Measurements from ENCODE around the gene SPOCK2.

DNA sequence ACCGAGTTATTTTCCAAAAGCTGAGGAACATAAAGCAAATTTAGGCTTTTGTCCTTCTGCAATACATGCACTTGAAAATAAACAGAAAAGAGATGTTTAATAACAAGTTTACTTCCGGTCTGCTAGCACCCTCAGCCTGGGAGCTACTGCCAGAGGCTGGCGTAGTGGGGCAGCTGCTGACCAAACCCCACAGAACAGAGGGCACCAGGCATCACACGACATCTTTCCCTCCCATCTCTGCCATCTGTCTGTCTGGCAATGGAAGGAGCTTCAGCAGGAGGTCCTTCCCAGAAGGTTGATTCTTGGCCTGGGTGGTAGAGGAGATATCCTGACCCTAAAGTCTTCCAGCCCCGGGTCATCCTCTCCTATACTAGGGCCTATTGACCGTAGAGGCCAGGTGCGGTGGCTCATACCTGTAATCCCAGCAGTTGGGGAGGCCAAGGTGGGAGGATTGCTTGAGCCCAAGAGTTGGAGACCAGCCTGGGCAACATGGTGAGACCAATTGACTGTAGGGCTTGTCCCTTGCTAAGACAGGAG lies 76.3 kb downstream of the SPOCK2 start:
- TF ChIP-seq, protein P1, sequence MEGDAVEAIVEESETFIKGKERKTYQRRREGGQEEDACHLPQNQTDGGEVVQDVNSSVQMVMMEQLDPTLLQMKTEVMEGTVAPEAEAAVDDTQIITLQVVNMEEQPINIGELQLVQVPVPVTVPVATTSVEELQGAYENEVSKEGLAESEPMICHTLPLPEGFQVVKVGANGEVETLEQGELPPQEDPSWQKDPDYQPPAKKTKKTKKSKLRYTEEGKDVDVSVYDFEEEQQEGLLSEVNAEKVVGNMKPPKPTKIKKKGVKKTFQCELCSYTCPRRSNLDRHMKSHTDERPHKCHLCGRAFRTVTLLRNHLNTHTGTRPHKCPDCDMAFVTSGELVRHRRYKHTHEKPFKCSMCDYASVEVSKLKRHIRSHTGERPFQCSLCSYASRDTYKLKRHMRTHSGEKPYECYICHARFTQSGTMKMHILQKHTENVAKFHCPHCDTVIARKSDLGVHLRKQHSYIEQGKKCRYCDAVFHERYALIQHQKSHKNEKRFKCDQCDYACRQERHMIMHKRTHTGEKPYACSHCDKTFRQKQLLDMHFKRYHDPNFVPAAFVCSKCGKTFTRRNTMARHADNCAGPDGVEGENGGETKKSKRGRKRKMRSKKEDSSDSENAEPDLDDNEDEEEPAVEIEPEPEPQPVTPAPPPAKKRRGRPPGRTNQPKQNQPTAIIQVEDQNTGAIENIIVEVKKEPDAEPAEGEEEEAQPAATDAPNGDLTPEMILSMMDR (IDR thresholded peaks at IDR 0.05) = no peak
- TF ChIP-seq POLR2A (IDR thresholded peaks at IDR 0.05) = no peak
